Astrocyte of the spinal cord (primary cell): ENCODE results near the gene ADAMTSL3.

ENCODE experiments used
- DNase-seq: peaks from one replicate; pipeline ENCODE4 v3.0.0; 2011; ENCODE audit warnings: low read depth, low spot score
- H3K4me3 ChIP-seq: 2 replicates; pipeline ENCODE4 v1.5.1; 2011; ENCODE audit warnings: low read depth, mild to moderate bottlenecking, low read length, moderate library complexity
- in situ Hi-C: cut with HindIII; loops from 2 replicates; pipeline ENCODE4 v1.10.0; 2017; ENCODE audit warnings: low sequenced_read_pairs
- TF ChIP-seq, protein P1 (sequence below): IDR thresholded peaks from 2 replicates; pipeline ENCODE4 v1.5.1; 2012; ENCODE audit warnings: low read depth, mild to moderate bottlenecking, low read length, inconsistent platforms

Gene ADAMTSL3

DNA sequence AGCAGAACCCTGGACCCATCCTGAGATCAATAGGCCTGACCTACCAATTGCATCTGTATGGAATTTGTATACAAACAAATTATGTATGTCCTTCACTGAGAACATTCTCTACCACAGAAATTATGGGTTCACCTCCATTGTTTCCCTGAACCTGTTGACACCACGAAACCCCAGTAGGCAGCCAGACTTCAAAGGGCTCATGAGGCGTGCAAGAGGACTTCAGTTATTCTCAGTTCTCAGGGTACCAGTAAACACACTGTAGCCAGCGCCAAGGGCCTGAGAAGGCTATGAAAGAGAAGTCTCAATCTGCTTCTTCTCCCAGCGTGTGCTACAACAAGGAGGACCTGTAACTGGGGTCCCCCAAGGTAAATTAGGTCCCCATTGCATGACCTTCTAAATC lies 326.7 kb downstream of the ADAMTSL3 start:
- no peak for DNase-seq
- in situ Hi-C loops, result no loop called here
- TF ChIP-seq, protein P1, sequence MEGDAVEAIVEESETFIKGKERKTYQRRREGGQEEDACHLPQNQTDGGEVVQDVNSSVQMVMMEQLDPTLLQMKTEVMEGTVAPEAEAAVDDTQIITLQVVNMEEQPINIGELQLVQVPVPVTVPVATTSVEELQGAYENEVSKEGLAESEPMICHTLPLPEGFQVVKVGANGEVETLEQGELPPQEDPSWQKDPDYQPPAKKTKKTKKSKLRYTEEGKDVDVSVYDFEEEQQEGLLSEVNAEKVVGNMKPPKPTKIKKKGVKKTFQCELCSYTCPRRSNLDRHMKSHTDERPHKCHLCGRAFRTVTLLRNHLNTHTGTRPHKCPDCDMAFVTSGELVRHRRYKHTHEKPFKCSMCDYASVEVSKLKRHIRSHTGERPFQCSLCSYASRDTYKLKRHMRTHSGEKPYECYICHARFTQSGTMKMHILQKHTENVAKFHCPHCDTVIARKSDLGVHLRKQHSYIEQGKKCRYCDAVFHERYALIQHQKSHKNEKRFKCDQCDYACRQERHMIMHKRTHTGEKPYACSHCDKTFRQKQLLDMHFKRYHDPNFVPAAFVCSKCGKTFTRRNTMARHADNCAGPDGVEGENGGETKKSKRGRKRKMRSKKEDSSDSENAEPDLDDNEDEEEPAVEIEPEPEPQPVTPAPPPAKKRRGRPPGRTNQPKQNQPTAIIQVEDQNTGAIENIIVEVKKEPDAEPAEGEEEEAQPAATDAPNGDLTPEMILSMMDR, result no peak
- H3K4me3 ChIP-seq, result no peak overlapping the region

DNA sequence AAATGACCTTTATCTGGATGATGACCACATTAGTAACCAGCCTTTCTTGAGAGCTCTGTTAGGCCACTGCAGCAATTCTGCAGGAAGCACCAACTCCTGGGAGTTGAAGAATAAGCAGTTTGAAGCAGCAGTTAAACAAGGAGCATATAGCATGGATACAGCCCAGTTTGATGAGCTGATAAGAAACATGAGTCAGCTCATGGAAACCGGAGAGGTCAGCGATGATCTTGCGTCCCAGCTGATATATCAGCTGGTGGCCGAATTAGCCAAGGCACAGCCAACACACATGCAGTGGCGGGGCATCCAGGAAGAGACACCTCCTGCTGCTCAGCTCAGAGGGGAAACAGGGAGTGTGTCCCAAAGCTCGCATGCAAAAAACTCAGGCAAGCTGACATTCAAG lies 328.8 kb downstream of the ADAMTSL3 start:
- in situ Hi-C loops, result no loop called here
- no peak for DNase-seq
- no peak overlapping the region for H3K4me3 ChIP-seq
- TF ChIP-seq, protein P1, result no peak

DNA sequence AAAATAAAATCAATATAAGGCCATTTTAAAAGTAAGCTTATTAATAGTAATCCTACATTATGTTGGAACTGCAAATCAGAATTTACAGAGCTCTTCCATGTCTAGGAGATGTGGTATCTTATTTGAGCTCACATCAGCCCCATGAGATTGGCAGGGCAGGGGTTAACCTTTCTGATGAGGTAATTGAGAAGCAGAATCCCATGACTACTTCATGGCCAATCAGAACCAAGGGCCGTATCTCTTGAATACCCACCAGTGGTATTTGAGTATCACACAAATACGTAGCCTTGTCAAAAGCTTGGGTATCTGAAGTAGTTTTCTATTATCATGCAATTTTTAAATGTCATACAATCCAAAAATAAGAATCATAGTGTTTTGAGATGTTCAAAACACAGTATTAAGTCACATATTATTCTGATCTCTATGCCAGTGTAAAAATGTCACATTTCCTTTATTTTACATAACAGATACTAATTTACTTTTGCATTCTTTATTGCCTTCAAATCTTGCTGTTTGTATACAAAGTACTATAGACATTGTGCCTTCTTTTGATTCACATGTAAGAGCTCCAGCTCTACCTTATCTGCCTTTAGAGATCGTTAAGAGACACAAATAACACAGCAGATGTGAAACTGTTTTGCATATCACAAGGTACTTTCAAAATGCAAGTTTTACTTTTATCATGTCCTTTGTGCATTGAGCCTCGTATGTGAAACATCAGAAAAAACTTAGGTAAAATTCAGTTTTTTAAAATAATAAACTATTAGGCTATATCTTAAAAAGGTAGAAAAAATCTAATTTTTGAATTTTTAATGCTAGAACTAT lies 329.9 kb downstream of the ADAMTSL3 start:
- no peak for DNase-seq
- TF ChIP-seq, protein P1, result no peak
- in situ Hi-C loops, result no loop called here
- no peak overlapping the region for H3K4me3 ChIP-seq

DNA sequence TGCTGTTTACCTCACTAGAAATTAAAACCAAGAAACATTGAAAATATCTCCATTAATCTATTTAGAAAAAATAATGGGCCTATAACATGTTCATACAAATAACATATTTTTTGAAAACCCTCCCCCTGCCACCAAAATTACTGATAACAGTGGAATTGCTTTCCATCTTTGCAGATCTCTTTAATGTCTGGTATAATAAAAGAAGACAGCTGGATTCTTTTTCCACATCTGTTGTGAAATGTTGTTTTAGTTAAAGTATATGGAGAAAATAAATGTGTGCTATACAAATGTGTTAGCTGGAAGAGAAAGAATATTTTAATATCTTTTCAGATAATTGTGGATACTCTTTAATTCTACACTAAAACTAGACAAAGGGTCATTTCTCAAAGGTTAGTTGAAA lies 330.7 kb downstream of the ADAMTSL3 start:
- in situ Hi-C loops, result no loop called here
- TF ChIP-seq, protein P1, result no peak
- no peak for DNase-seq
- no peak overlapping the region for H3K4me3 ChIP-seq

DNA sequence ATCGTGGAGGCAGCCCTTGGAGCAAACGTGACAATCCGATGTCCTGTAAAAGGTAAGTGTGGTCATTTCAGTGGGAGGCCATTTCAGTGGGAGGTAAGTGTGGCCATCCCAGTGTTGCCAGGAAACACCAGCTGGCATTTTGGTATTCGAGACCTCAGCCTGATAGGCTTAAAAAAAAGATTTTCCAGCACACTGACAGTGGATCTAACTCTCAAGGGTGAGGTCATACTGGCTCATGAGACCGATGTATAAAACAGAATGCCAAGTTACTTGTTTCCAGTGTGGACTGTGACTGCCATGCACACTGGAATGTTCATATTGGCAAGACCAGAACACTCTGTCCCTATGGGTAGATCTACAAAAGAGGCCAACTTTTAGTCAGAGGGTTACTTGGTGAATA lies 337.2 kb downstream of the ADAMTSL3 start:
- in situ Hi-C loops, result no loop called here
- TF ChIP-seq, protein P1, result no peak
- DNase-seq, result no peak
- H3K4me3 ChIP-seq, result no peak overlapping the region

DNA sequence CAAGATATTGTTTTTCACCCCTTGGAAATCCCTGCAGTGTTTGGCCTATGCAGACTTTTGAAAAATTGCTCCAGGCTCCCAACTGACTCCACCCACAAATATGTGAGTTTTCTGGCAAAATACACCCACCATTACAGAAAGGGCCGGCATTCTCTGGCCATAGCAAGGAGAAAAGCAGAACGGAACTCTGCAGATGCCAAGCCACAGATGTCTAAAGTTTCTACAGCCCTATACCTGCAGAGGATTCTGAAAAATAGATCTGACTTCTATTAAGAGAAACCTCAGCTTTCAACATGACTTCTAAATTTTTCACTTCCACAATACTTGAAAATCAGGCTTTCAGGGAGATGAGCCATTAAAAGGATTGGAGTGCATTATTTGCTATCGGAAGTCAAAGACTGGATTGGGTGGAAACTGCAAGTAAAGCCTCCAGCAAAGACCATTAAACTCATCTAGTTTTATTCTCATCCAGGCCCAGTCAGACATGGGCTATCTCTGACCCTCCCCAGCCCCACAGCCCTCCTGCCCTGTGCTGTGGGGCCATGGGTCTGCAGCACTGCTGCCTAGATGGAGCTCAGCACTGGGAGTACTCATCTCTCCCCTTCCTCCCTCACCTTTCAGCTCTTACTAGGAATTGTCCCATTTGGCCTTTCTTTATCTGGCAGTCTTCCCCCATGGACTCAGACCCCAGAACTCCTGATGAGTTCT lies 338.6 kb downstream of the ADAMTSL3 start:
- no peak for DNase-seq
- H3K4me3 ChIP-seq, result no peak overlapping the region
- TF ChIP-seq, protein P1, result no peak
- in situ Hi-C loops, result no loop called here
